Activated T-cell treated with anti-CD3 and anti-CD28 coated beads for 48 hours (primary cell): ENCODE results near the gene TMEM38B.
"Not testable (repeated sequence)": the region's sequence is repeated elsewhere in the genome, so short reads cannot be mapped to it uniquely, and the experiment has no call there.

Experiments used
- DNase-seq: peaks from one replicate; pipeline ENCODE4 v3.0.0-alpha.2; 2020; ENCODE audit warnings: low read depth

TMEM38B gene

GRCh38 chr9:105681724-105682123 lies 12.6 kb upstream of the TMEM38B start:
- DNase-seq = no peak

- no peak for DNase-seq
Observed at GRCh38 chr9:105683688-105684275, 10.6 kb upstream of the TMEM38B start.

- no peak for DNase-seq
Observed at GRCh38 chr9:105686936-105687335, 7.4 kb upstream of the TMEM38B start.

- DNase-seq = no peak
Observed at GRCh38 chr9:105690742-105691141, 3.6 kb upstream of the TMEM38B start.

GRCh38 chr9:105693435-105694189 lies 729 bp upstream of the TMEM38B start:
- DNase-seq = no peak

- peak; percentile 43 for DNase-seq
Observed at GRCh38 chr9:105694848-105695581, 674 bp downstream of the TMEM38B start.

GRCh38 chr9:105696219-105696793 lies 2.0 kb downstream of the TMEM38B start:
- DNase-seq = no peak

GRCh38 chr9:105697871-105698270 lies 3.5 kb downstream of the TMEM38B start:
- no peak for DNase-seq

GRCh38 chr9:105698348-105698870 lies 4.1 kb downstream of the TMEM38B start:
- no peak for DNase-seq

- no peak for DNase-seq
Observed at GRCh38 chr9:105700668-105701067, 6.3 kb downstream of the TMEM38B start.

- no peak for DNase-seq
Observed at GRCh38 chr9:105701145-105701544, 6.8 kb downstream of the TMEM38B start.

GRCh38 chr9:105702207-105702606 lies 7.9 kb downstream of the TMEM38B start:
- DNase-seq = no peak

GRCh38 chr9:105703638-105704037 lies 9.3 kb downstream of the TMEM38B start:
- DNase-seq = not testable (repeated sequence)

GRCh38 chr9:105706156-105706555 lies 11.8 kb downstream of the TMEM38B start:
- DNase-seq = no peak

- DNase-seq = no peak
Observed at GRCh38 chr9:105708405-105708804, 14.1 kb downstream of the TMEM38B start.

GRCh38 chr9:105710638-105711037 lies 16.3 kb downstream of the TMEM38B start:
- DNase-seq = no peak

- no peak for DNase-seq
Observed at GRCh38 chr9:105711867-105712266, 17.5 kb downstream of the TMEM38B start.

- no peak for DNase-seq
Observed at GRCh38 chr9:105712297-105712696, 18.0 kb downstream of the TMEM38B start.

GRCh38 chr9:105712773-105713172 lies 18.4 kb downstream of the TMEM38B start:
- DNase-seq = no peak

- no peak for DNase-seq
Observed at GRCh38 chr9:105713260-105714019, 19.1 kb downstream of the TMEM38B start.

GRCh38 chr9:105714020-105714331 lies 19.6 kb downstream of the TMEM38B start:
- no peak for DNase-seq

GRCh38 chr9:105716146-105716545 lies 21.8 kb downstream of the TMEM38B start:
- no peak for DNase-seq
